ENCODE measurements around the gene NAT8. TPM values are rescaled to one million over a fixed set of nuclear protein-coding genes. Genes with fewer than 3 reads are reported as not detected.
"Not testable (repeated sequence)": the region's sequence is repeated elsewhere in the genome, so short reads cannot be mapped to it uniquely, and the experiment has no call there.

NAT8 gene
- total and polyA plus RNA-seq, 5 donors from 2014 or later = not detected

DNA sequence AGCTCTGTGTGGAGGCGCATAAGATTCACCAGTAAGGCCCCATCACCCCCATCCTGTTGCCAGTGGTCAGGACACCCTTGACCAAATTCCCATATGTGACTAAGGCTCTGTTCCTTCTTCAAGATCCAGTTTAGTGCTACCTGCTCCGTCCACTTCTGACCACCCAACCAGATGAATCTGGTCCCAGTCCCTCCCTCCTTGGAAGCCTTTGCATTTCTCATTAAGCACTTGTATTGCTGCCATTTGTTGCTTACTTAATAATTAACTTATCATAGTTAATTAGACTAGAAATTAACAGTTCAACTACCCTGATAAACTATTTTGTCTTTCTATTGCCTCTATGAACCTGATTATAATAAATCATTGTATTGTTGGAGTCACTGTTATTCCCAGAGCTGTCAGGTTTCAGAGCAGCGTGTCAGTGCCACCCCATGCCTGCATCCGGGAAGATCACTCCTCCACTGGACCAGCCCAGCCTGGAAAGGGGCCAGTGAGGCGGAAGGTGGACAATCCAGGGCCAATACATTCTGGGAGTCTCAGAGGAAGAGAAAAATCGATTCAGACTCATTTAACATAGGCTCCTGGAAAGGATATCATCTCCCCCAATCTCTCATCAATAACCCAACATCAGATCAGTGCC, 9.5 kb upstream of the NAT8 start:
- Mint-ChIP-seq H3K27ac (no peak overlapping the region), H3K9me3 (peaks cover 0 to 1% (median 0%) of the 10 kb centered on the region in 7 donors), H3K36me3 (no peaks in the 10 kb centered on the region), H3K4me1 (no peaks in the 10 kb centered on the region), H3K27me3 (peaks cover 20% of the 10 kb centered on the region), H3K4me3 (no peak overlapping the region)
- Histone ChIP-seq H3K4me1 (ENCODE audit: control insufficient read depth, insufficient read depth, low read length, poor library complexity, severe bottlenecking) (no peaks in the 10 kb centered on the region), H3K36me3 (ENCODE audit: control insufficient read depth, insufficient read depth, low read length) (no peaks in the 10 kb centered on the region), H3K9me3 (ENCODE audit: control insufficient read depth in 2 of 2, low read length in 2 of 2) (no peaks in the 10 kb centered on the region), H3K27ac (ENCODE audit: insufficient read depth, low read length, poor library complexity, severe bottlenecking) (no peak overlapping the region), H3K4me3 (ENCODE audit: low read depth, low read length) (no peak overlapping the region), H3K27me3 (ENCODE audit: control insufficient read depth, insufficient read depth, low read length) (no peaks in the 10 kb centered on the region)
- no peak for ATAC-seq (ENCODE audit: low read depth in 2 of 2)
- DNase-seq = no peak

- not testable (repeated sequence) for H3K4me1 Mint-ChIP-seq; H3K27ac ChIP-seq (ENCODE audit: insufficient read depth, low read length, poor library complexity, severe bottlenecking); ATAC-seq (ENCODE audit: low read depth in 2 of 2)
Measured at GRCh38 chr2:73647690-73648089, 5.5 kb upstream of the NAT8 start.

DNA sequence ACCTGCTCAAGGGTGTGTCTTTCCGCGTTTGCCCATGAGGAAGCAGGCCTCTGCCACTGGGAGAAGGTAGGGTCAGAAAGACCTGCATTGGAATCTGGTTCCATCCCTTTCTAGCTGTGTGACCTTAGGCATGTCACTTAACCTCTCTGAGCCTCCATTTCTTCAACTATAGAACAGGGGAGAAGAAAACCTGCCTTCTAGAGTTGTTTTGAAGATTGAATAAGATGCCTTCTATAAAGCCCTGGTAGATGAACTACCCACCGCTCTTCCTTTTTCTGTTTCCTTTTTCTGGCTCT, 507 bp downstream of the NAT8 start:
- Histone ChIP-seq H3K27me3 (ENCODE audit: control insufficient read depth, insufficient read depth, low read length) (no peaks in the 10 kb centered on the region), H3K4me3 (ENCODE audit: low read depth, low read length) (no peak overlapping the region), H3K27ac (ENCODE audit: insufficient read depth, low read length, poor library complexity, severe bottlenecking) (no peak overlapping the region), H3K36me3 (ENCODE audit: control insufficient read depth, insufficient read depth, low read length) (no peaks in the 10 kb centered on the region), H3K9me3 (ENCODE audit: control insufficient read depth in 2 of 2, low read length in 2 of 2) (peaks cover 0 to 7% of the 10 kb centered on the region in 2 experiments), H3K4me1 (ENCODE audit: control insufficient read depth, insufficient read depth, low read length, poor library complexity, severe bottlenecking) (no peaks in the 10 kb centered on the region)
- Mint-ChIP-seq H3K4me3 (no peak overlapping the region), H3K27ac (peak overlapping the region in 1 of 3 donors; percentile 26), H3K4me1 (no peaks in the 10 kb centered on the region), H3K36me3 (no peaks in the 10 kb centered on the region), H3K27me3 (peaks cover 4% of the 10 kb centered on the region), H3K9me3 (peaks cover 0 to 10% (median 1%) of the 10 kb centered on the region in 7 donors)
- DNase-seq (no peak), ATAC-seq (ENCODE audit: low read depth in 2 of 2) (no peak)

More at GRCh38 chr2:73647690-73648089, 5.5 kb upstream of the NAT8 start:
- H3K9me3 ChIP-seq (ENCODE audit: control insufficient read depth in 2 of 2, low read length in 2 of 2); H3K36me3 ChIP-seq (ENCODE audit: control insufficient read depth, insufficient read depth, low read length); H3K4me3 ChIP-seq (ENCODE audit: low read depth, low read length); H3K36me3 Mint-ChIP-seq; H3K27ac Mint-ChIP-seq; H3K4me3 Mint-ChIP-seq; H3K9me3 Mint-ChIP-seq; H3K4me1 ChIP-seq (ENCODE audit: control insufficient read depth, insufficient read depth, low read length, poor library complexity, severe bottlenecking); H3K27me3 ChIP-seq (ENCODE audit: control insufficient read depth, insufficient read depth, low read length): not testable (repeated sequence)
- DNase-seq = peak in 1 of 3 donors; percentile 14
- peaks cover 13% of the 10 kb centered on the region for H3K27me3 Mint-ChIP-seq

- Histone ChIP-seq H3K27ac (ENCODE audit: insufficient read depth, low read length, poor library complexity, severe bottlenecking) (no peak overlapping the region), H3K4me3 (ENCODE audit: low read depth, low read length) (no peak overlapping the region), H3K9me3 (ENCODE audit: control insufficient read depth in 2 of 2, low read length in 2 of 2) (peaks cover 0 to 7% of the 10 kb centered on the region in 2 experiments), H3K4me1 (ENCODE audit: control insufficient read depth, insufficient read depth, low read length, poor library complexity, severe bottlenecking) (no peaks in the 10 kb centered on the region), H3K36me3 (ENCODE audit: control insufficient read depth, insufficient read depth, low read length) (no peaks in the 10 kb centered on the region), H3K27me3 (ENCODE audit: control insufficient read depth, insufficient read depth, low read length) (no peaks in the 10 kb centered on the region)
- no peaks in the 10 kb centered on the region for H3K36me3 Mint-ChIP-seq
- H3K9me3 Mint-ChIP-seq = peaks cover 0 to 10% (median 1%) of the 10 kb centered on the region in 7 donors
- H3K4me1 Mint-ChIP-seq = no peaks in the 10 kb centered on the region
- peaks cover 4% of the 10 kb centered on the region for H3K27me3 Mint-ChIP-seq
- H3K27ac Mint-ChIP-seq = no peak overlapping the region
- no peak for DNase-seq
- H3K4me3 Mint-ChIP-seq = no peak overlapping the region
- no peak for ATAC-seq (ENCODE audit: low read depth in 2 of 2)
Measured at GRCh38 chr2:73640946-73641766, 1.1 kb downstream of the NAT8 start.

- no peak overlapping the region for H3K27ac Mint-ChIP-seq
- no peak for ATAC-seq (ENCODE audit: low read depth in 2 of 2)
Measured at GRCh38 chr2:73640511-73640911, 1.7 kb downstream of the NAT8 start.

DNA sequence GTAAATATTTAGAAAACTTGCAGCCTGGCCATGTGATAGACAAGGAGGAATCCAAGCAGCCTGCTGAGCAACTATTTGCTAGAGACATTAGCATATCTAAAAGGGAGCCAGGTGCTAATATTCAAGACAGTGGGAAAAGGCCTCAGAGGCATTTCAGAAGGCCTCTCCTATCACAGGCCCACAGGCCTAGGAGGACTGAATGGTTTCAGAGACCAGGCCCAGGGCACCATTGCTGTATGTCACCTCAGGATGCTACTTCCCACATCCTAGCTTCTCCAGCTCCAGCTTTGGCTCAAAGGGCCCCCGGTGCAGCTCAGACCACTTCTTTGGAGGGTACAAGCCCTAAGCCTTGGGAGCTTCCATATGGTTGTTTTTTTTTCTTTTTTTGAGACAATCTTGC, 3.8 kb downstream of the NAT8 start:
- ATAC-seq (ENCODE audit: low read depth in 2 of 2) (no peak), DNase-seq (no peak)
- Histone ChIP-seq H3K27ac (ENCODE audit: insufficient read depth, low read length, poor library complexity, severe bottlenecking) (no peak overlapping the region), H3K9me3 (ENCODE audit: control insufficient read depth in 2 of 2, low read length in 2 of 2) (peaks cover 0 to 7% of the 10 kb centered on the region in 2 experiments), H3K27me3 (ENCODE audit: control insufficient read depth, insufficient read depth, low read length) (no peaks in the 10 kb centered on the region), H3K4me1 (ENCODE audit: control insufficient read depth, insufficient read depth, low read length, poor library complexity, severe bottlenecking) (no peaks in the 10 kb centered on the region), H3K36me3 (ENCODE audit: control insufficient read depth, insufficient read depth, low read length) (no peaks in the 10 kb centered on the region), H3K4me3 (ENCODE audit: low read depth, low read length) (no peak overlapping the region)
- H3K4me1 Mint-ChIP-seq = no peaks in the 10 kb centered on the region
- H3K9me3 Mint-ChIP-seq = peaks cover 0 to 10% (median 1%) of the 10 kb centered on the region in 7 donors
- H3K36me3 Mint-ChIP-seq = no peaks in the 10 kb centered on the region
- peaks cover 16% of the 10 kb centered on the region for H3K27me3 Mint-ChIP-seq
- H3K4me3 Mint-ChIP-seq = no peak overlapping the region
- no peak overlapping the region for H3K27ac Mint-ChIP-seq

More at GRCh38 chr2:73640511-73640911, 1.7 kb downstream of the NAT8 start:
- Mint-ChIP-seq H3K27me3 (peaks cover 10% of the 10 kb centered on the region), H3K36me3 (no peaks in the 10 kb centered on the region), H3K4me1 (no peaks in the 10 kb centered on the region), H3K4me3 (no peak overlapping the region), H3K9me3 (peaks cover 0 to 10% (median 1%) of the 10 kb centered on the region in 7 donors)
- Histone ChIP-seq H3K4me1 (ENCODE audit: control insufficient read depth, insufficient read depth, low read length, poor library complexity, severe bottlenecking) (no peaks in the 10 kb centered on the region), H3K27ac (ENCODE audit: insufficient read depth, low read length, poor library complexity, severe bottlenecking) (no peak overlapping the region), H3K27me3 (ENCODE audit: control insufficient read depth, insufficient read depth, low read length) (no peaks in the 10 kb centered on the region), H3K36me3 (ENCODE audit: control insufficient read depth, insufficient read depth, low read length) (no peaks in the 10 kb centered on the region), H3K9me3 (ENCODE audit: control insufficient read depth in 2 of 2, low read length in 2 of 2) (peaks cover 0 to 7% of the 10 kb centered on the region in 2 experiments), H3K4me3 (ENCODE audit: low read depth, low read length) (no peak overlapping the region)
- no peak for DNase-seq

- peaks cover 12% of the 10 kb centered on the region for H3K27me3 Mint-ChIP-seq
- H3K4me3 ChIP-seq (ENCODE audit: low read depth, low read length); H3K36me3 ChIP-seq (ENCODE audit: control insufficient read depth, insufficient read depth, low read length); H3K4me3 Mint-ChIP-seq; H3K27ac Mint-ChIP-seq; H3K36me3 Mint-ChIP-seq; DNase-seq; H3K27me3 ChIP-seq (ENCODE audit: control insufficient read depth, insufficient read depth, low read length); H3K4me1 ChIP-seq (ENCODE audit: control insufficient read depth, insufficient read depth, low read length, poor library complexity, severe bottlenecking); H3K9me3 ChIP-seq (ENCODE audit: control insufficient read depth in 2 of 2, low read length in 2 of 2); ATAC-seq (ENCODE audit: low read depth in 2 of 2); H3K9me3 Mint-ChIP-seq; H3K27ac ChIP-seq (ENCODE audit: insufficient read depth, low read length, poor library complexity, severe bottlenecking); H3K4me1 Mint-ChIP-seq: not testable (repeated sequence)
Measured at GRCh38 chr2:73636977-73637376, 5.2 kb downstream of the NAT8 start.
